Calu3 (cell line): Measurements from ENCODE around the gene MYO5A. TPM values are rescaled to one million over a fixed set of nuclear protein-coding genes. Genes with fewer than 3 reads are reported as not detected.

Experiments
- BruUV-seq: library from RNA; stranded (reverse); fragments of 400-500 nt; replicated peaks from 2 replicates; lab custom pipeline; 2021; lab: Mats Ljungman, UMichigan
- CTCF ChIA-PET: fragments of 300-600 bp; sonication (Branson Sonifier 250); formaldehyde crosslinking; loops from one replicate; lab custom pipeline; 2022; ENCODE audit warnings: antibody characterized with exemption; lab: Charles Lee
- DNase-seq: peaks from one replicate; pipeline ENCODE4 v3.0.0; 2022
- H3K27ac Mint-ChIP-seq: one replicate; pipeline ENCODE4 v1.8.0; 2022; ENCODE audit warnings: mixed read lengths; ENCODE audit not compliant: unreplicated experiment
- H3K27me3 Mint-ChIP-seq: one replicate; pipeline ENCODE4 v1.8.0; 2022; ENCODE audit warnings: mixed read lengths; ENCODE audit not compliant: unreplicated experiment
- H3K36me3 Mint-ChIP-seq: one replicate; pipeline ENCODE4 v1.8.0; 2022; ENCODE audit warnings: mild to moderate bottlenecking, moderate library complexity, mixed read lengths; ENCODE audit not compliant: insufficient read depth, unreplicated experiment
- H3K4me1 Mint-ChIP-seq: one replicate; pipeline ENCODE4 v1.8.0; 2022; ENCODE audit warnings: mild to moderate bottlenecking, low read depth, mixed read lengths; ENCODE audit not compliant: unreplicated experiment
- H3K4me3 Mint-ChIP-seq: one replicate; pipeline ENCODE4 v1.8.0; 2022; ENCODE audit warnings: mild to moderate bottlenecking, low read depth, moderate library complexity, mixed read lengths; ENCODE audit not compliant: unreplicated experiment
- H3K9me3 Mint-ChIP-seq: one replicate; pipeline ENCODE4 v1.8.0; 2022; ENCODE audit warnings: low read depth, mixed read lengths; ENCODE audit not compliant: unreplicated experiment
- CTCF ChIP-seq: fragments of 200-600 bp; IDR thresholded peaks from one replicate; pipeline ENCODE4 v1.8.0; 2022; ENCODE audit warnings: antibody characterized with exemption; ENCODE audit not compliant: unreplicated experiment
- intact Hi-C: fragments of 100-400 bp; cut with micrococcal nuclease; formaldehyde crosslinking; loops from one replicate; pipeline ENCODE4 v1.10.0; 2022; ENCODE audit not compliant: unreplicated experiment
- total RNA-seq: library from RNA; stranded (reverse); gene quantifications from 2 replicates; pipeline ENCODE4 v1.2.3, GENCODE V29; 2022

Gene MYO5A
- total RNA-seq, 1 experiment from 2014 or later: 6.1 TPM

GRCh38 chr15:52563501-52564060, 34.9 kb upstream of the MYO5A start:
- no peaks in the 10 kb centered on the region for H3K9me3 Mint-ChIP-seq
- intact Hi-C loops: loop anchor here (5.0 to 10.0 kb wide), 2 partner anchors 174 to 309 kb away; no protein-coding TSS in a partner anchor
- H3K36me3 Mint-ChIP-seq: peaks cover 12% of the 10 kb centered on the region
- no peak for DNase-seq
- CTCF ChIA-PET: no interaction called here
- no peak overlapping the region for H3K4me3 Mint-ChIP-seq
- peaks cover 15% of the 10 kb centered on the region for H3K4me1 Mint-ChIP-seq
- TF ChIP-seq CTCF: no peak
- H3K27ac Mint-ChIP-seq: no peak overlapping the region
- BruUV-seq: no TSS peak
- H3K27me3 Mint-ChIP-seq: no peaks in the 10 kb centered on the region

GRCh38 chr15:52559575-52559974, 30.9 kb upstream of the MYO5A start:
- intact Hi-C loops: no loop called here
- Mint-ChIP-seq H3K9me3 (no peaks in the 10 kb centered on the region), H3K36me3 (peaks cover 12% of the 10 kb centered on the region), H3K27me3 (no peaks in the 10 kb centered on the region), H3K4me1 (peaks cover 23% of the 10 kb centered on the region), H3K27ac (no peak overlapping the region), H3K4me3 (no peak overlapping the region)
- DNase-seq: no peak
- CTCF ChIA-PET: no interaction called here
- no peak for TF ChIP-seq CTCF
- no TSS peak for BruUV-seq

DNA sequence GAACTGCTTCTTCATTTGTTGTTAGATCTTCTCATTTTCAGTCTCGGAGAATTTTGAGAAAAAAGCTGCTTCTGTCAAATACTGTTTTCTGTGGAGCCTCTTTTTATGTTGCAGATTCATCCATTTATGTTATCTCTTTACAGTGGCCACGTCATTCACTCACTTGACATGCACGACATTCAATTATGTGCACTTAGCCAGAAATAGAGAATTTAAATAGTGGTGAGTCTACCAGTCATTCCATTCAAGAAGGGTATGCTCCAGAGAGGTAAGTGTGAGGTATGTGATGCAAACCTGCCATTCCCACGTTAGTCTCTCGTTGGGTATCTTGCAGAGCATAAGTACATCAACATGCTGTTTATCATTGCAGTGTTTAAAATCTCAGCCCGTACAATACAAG, 30.3 kb upstream of the MYO5A start:
- CTCF ChIA-PET: no interaction called here
- TF ChIP-seq CTCF: no peak
- H3K4me1 Mint-ChIP-seq: peaks cover 23% of the 10 kb centered on the region
- H3K27ac Mint-ChIP-seq: no peak overlapping the region
- DNase-seq: no peak
- H3K4me3 Mint-ChIP-seq: no peak overlapping the region
- no peaks in the 10 kb centered on the region for H3K27me3 Mint-ChIP-seq
- H3K36me3 Mint-ChIP-seq: peaks cover 12% of the 10 kb centered on the region
- H3K9me3 Mint-ChIP-seq: no peaks in the 10 kb centered on the region
- no TSS peak for BruUV-seq
- intact Hi-C loops: no loop called here

GRCh38 chr15:52558196-52558595, 29.5 kb upstream of the MYO5A start:
- CTCF ChIA-PET: interaction anchor here (0.7 to 1.5 kb wide), 3 partner anchors 27 to 371 kb away, joined by 3 to 4 read pairs (median 3); no protein-coding TSS in a partner anchor
- H3K9me3 Mint-ChIP-seq: no peaks in the 10 kb centered on the region
- no peak for TF ChIP-seq CTCF
- peaks cover 23% of the 10 kb centered on the region for H3K4me1 Mint-ChIP-seq
- H3K4me3 Mint-ChIP-seq: no peak overlapping the region
- intact Hi-C loops: no loop called here
- H3K27me3 Mint-ChIP-seq: no peaks in the 10 kb centered on the region
- BruUV-seq: no TSS peak
- H3K27ac Mint-ChIP-seq: peak overlapping the region; percentile 42
- no peak for DNase-seq
- peaks cover 12% of the 10 kb centered on the region for H3K36me3 Mint-ChIP-seq
